NCI-H526 treated with DMSO at 0.1 percent for 48 hours (cell line): ENCODE measurements around the gene TKFC.

Experiments
- DNase-seq: peaks from one replicate; lab custom pipeline; 2025; lab: John Stamatoyannopoulos, UW

The TKFC gene

GRCh38 chr11:61345954-61346843 lies 13.2 kb downstream of the TKFC start:
- no peak for DNase-seq

- DNase-seq: no peak
Measured at GRCh38 chr11:61347916-61348461, 15.0 kb downstream of the TKFC start.

GRCh38 chr11:61349189-61349751 lies 16.2 kb downstream of the TKFC start:
- DNase-seq: no peak

GRCh38 chr11:61349916-61350315 lies 16.9 kb downstream of the TKFC start:
- DNase-seq: no peak

GRCh38 chr11:61350336-61350735 lies 17.3 kb downstream of the TKFC start:
- DNase-seq: no peak

DNA sequence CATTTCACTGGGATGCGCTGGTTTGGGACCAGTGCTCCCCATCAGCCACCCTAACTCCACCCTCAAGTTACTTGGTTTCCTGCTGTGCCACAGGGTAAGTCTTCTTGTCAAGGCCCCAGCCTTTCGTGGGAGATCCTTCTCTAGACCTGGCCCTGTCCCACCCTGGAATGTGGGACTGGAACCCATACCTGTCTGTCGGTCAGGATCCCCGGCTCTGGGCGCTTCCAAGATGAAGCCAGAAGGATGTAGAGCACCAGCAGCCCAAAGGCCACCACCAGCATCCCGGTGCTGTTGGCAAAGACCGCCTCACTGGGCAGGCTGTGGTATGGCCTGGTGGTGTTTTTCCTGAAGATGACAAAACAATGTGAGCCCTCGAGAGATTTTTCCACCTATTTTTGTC lies 17.8 kb downstream of the TKFC start:
- no peak for DNase-seq

GRCh38 chr11:61352038-61352437 lies 19.0 kb downstream of the TKFC start:
- DNase-seq: no peak

GRCh38 chr11:61353131-61354067 lies 20.4 kb downstream of the TKFC start:
- no peak for DNase-seq

DNA sequence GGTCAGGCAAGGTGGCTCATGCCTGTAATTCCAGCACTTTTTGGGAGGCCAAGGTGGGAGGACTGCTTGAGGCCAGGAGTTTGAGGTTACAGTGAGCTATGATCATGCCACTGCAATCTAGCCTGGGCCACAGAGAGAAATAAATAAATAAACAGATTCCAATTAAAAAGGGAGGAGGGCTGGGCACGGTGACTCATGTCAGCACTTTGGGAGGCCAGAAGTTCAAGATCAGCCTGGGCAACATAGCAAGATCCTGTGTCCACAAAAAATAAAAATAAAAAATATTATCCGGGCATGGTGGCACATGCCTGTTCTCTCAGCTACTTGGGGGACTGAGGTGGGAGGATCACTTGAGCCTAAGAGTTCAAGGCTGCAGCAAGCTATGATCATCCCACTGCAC lies 21.2 kb downstream of the TKFC start:
- DNase-seq: no peak

DNA sequence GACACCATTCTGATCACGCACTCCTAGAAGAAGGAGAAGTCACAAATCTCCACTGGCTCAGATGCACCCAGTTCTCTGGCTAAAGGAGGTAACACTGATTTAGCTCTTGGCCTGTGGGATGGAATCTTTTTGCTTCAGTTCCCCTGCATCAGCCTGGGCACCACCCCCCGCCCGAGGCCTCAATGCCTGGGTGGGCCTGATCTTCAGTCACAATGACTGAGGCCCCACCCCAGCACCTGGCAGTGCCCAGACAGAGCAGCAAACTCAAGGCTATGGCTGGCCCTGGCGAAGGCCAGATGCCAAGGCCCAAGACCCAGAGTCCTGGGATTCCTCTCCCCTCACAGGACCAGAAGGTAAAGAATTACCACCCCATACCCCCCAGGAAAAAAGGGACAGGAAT lies 23.7 kb downstream of the TKFC start:
- no peak for DNase-seq

DNA sequence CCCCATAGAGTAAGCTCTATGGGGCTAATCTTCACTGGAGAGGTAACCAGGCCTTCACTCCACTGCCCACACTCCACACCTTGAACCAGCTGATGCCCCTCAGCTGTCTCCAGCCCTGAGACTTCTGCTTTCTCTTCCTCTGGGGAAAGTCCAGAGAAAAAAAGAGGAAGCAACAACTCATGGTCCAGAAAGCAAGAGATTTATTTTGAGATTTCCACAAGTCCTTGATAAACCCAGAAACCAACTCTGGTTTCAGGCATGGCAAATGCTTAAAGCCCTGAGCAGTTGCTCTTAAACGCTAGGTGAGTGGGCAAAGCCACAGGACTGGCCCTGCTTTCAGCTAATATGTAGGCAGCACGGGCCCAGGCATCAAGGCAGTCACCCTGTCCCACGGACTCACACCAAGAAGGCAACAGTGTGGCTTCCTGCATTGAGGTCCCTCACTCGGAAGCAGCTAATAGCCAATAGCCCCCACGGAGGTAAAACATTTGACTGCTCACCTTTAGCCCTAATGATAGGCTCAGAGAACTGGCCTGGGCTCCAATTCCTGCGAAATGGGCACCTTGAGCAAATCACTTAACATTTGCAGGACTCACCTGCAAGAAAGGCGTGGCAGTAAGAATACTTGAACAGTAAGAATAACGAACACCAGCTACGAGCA lies 24.3 kb downstream of the TKFC start:
- DNase-seq: no peak

GRCh38 chr11:61357894-61358239 lies 24.8 kb downstream of the TKFC start:
- DNase-seq: no peak

- no peak for DNase-seq
Measured at GRCh38 chr11:61358566-61358965, 25.5 kb downstream of the TKFC start.

DNA sequence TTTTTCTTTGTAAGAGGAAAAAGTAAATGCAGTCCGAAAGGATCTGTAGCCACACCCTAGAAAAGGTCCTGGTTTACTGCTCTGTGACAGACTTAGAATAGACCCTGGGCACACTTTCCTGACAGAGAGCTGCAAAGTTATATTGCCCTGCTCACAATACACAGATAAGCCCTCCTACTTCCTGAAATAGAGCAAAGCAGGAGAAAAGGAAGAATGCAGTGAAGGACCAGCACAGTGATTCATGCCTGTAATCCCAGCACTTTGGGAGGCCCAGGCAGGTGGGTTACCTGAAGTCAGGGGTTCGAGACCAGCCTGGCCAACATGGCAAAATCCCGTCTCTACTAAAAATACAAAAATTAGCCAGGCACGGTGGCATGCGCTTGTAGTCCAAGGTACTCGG lies 26.5 kb downstream of the TKFC start:
- DNase-seq: no peak

DNA sequence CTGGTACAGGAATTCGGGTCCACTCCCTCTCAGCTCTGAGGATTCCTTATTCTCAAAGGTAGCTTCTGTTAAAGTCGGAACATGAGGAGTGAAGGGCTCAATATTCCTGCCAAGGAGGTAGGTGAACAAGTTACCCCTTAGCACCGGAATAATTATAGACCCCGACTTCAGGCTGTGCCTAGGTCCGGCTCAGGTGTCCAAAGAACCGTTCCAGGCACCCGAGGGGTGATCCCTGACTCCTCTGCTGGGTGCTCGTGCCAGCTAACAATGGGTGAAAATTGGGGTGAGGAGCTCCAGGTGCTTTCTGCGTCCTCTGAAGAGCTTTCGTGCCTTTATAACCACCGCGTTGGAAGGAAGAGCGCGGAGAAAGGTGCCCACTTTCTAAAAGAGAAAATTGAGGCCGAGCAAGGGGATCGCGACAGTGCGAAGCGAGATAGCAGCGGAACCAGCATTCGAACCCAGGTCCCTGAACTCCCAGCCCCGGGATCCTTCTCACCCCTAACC lies 28.3 kb downstream of the TKFC start:
- DNase-seq: no peak

DNA sequence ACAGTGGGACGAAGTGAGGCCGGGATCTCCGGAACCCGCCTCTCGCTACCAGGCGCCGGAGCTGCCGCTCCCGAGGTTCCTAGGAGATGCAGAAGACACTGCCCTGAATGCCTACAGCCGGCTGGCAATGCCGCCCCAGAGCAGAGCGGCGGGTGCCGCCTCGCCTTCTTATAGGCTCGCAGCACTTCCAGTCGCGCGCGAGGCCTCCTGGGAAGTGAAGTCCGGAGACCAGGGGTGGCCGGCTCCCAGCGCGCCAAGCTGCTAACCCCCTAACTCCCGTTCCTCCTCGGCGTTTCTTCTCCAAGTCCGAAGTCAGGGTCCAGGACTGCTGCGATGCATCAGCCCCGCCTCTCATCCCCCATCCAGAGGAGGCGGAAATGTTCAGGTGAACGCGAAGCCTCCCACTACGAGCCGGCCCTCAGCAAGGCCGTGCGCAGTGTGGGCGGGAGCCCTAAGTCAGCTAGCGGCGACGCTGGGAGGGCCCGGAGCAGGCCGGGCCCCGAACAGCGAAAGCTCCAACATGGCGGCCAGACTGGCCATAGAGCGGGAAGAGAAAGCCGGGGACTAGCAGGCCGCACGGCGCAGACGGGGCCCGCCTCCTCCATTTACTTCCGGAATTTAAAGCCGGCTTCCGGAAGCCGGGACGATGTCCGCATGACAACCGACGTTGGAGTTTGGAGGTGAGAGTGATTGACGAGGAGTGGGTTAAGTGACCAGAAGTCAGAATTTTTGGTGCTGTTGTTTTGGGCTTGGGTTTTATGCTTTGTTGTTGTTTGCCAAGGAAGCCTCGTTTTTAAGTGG lies 28.9 kb downstream of the TKFC start, which contains the start of the genes CYB561A3 and TMEM138:
Gene CYB561A3 (minus strand): TSS at position 142 of the 801 bp plus-strand sequence. CDS start 5,169 bp downstream, outside the sequence.
Gene TMEM138 (plus strand): TSS at position 634 of the 801 bp plus-strand sequence. CDS start 2,017 bp downstream, outside the sequence.
- DNase-seq: peak; percentile 97

DNA sequence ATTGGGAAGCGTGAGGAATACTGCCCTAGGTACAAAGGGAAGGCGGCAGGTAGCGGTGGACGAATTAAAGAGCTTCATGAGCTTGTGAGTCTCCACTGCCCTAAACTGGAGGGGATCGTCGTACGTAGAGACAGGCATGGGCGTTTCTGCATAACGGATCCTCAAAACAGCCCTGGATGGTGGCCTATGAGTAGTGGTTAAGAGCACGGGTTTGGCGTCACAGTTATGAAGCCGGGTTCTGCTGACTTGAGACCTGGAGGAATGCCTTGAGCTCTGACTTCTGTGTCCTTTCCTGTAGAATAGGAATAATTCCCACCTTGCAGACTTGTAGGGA lies 29.5 kb downstream of the TKFC start:
- peak; percentile 51 for DNase-seq

GRCh38 chr11:61364012-61364675 lies 31.1 kb downstream of the TKFC start:
- no peak for DNase-seq

DNA sequence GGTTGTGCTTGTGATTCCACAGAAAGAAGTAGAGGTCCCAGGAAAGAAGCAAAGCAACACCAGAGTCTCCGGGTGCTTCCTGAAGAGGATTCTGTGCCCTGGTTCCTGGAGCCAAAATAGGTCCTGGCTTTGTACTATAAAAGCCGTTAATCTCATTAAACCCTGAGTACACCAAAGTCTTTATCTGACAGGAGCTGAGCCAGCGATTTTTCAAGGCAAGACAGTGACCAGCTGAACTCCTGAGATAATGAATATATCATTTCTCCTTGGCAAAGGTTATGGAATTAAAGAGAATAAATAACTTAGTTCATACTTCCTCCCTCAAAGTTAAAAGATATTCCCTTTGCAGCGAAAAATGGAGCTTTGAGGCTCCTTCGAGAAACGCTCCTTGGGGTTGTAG lies 34.4 kb downstream of the TKFC start:
- no peak for DNase-seq

DNA sequence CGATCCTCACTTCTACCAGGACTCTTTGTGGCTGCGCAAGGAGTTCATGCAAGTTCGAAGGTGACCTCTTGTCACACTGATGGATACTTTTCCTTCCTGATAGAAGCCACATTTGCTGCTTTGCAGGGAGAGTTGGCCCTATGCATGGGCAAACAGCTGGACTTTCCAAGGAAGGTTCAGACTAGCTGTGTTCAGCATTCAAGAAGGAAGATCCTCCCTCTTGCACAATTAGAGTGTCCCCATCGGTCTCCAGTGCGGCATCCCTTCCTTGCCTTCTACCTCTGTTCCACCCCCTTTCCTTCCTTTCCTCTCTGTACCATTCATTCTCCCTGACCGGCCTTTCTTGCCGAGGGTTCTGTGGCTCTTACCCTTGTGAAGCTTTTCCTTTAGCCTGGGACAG lies 35.6 kb downstream of the TKFC start:
- DNase-seq: no peak
